Measurements from ENCODE around the gene RAB15. TPM values are rescaled to one million over a fixed set of nuclear protein-coding genes. Genes with fewer than 3 reads are reported as not detected.

The RAB15 gene
- 1 to 10 TPM; 2.8 to 3.6 TPM for total RNA-seq

GRCh38 chr14:64971943-64972791 lies at the start of gene RAB15:
Gene RAB15 (minus strand): TSS chr14:64972336. CDS start chr14:64972076, 260 bp downstream.
- H3K9me3 Mint-ChIP-seq (ENCODE audit: insufficient read depth), result no peaks in the 10 kb centered on the region
- ChIA-PET CTCF (no interaction called here), POLR2A (no interaction called here)
- peak within 1 kb of the TSS; percentile 68 for H3K27ac Mint-ChIP-seq
- peaks cover 18% of the 10 kb centered on the region for H3K27me3 Mint-ChIP-seq (ENCODE audit: low read depth)
- no peaks in the 10 kb centered on the region for H3K36me3 Mint-ChIP-seq (ENCODE audit: low read depth)
- peak within 1 kb of the TSS; percentile 77 for H3K4me3 Mint-ChIP-seq
- ATAC-seq (peak; percentile 84), DNase-seq (peak; percentile 37)
- peaks cover 12% of the 10 kb centered on the region for H3K4me1 Mint-ChIP-seq (ENCODE audit: low read depth)

GRCh38 chr14:65019944-65020566 lies 47.9 kb upstream of the RAB15 start:
- ChIA-PET CTCF (interaction anchor here (0.6 to 4.4 kb wide), 15 partner anchors 8 to 480 kb away, joined by 3 to 47 read pairs (median 4); partner anchors contain the start of genes CHURC1 and FNTB), POLR2A (interaction anchor here (0.5 to 1.1 kb wide), 3 partner anchors 26 to 731 kb away, joined by 3 to 5 read pairs (median 3); partner anchors contain the start of gene FNTB)
- Mint-ChIP-seq H3K4me1 (ENCODE audit: low read depth) (no peaks in the 10 kb centered on the region), H3K27me3 (ENCODE audit: low read depth) (no peaks in the 10 kb centered on the region), H3K4me3 (no peak overlapping the region), H3K9me3 (ENCODE audit: insufficient read depth) (no peaks in the 10 kb centered on the region), H3K36me3 (ENCODE audit: low read depth) (peaks cover 8% of the 10 kb centered on the region), H3K27ac (no peak overlapping the region)
- peak; percentile 64 for ATAC-seq
- no peak for DNase-seq

GRCh38 chr14:65016471-65016870 lies 44.3 kb upstream of the RAB15 start:
- Mint-ChIP-seq H3K9me3 (ENCODE audit: insufficient read depth) (no peaks in the 10 kb centered on the region), H3K27ac (no peak overlapping the region), H3K27me3 (ENCODE audit: low read depth) (no peaks in the 10 kb centered on the region), H3K36me3 (ENCODE audit: low read depth) (peaks cover 10% of the 10 kb centered on the region), H3K4me1 (ENCODE audit: low read depth) (no peaks in the 10 kb centered on the region), H3K4me3 (no peak overlapping the region)
- ChIA-PET CTCF (no interaction called here), POLR2A (no interaction called here)
- no peak for DNase-seq
- ATAC-seq, result no peak

- ChIA-PET CTCF (interaction anchor here (1.2 kb wide), 1 partner anchor 29 kb away, joined by 3 read pairs; the partner anchor contains the start of gene FNTB), POLR2A (no interaction called here)
- Mint-ChIP-seq H3K9me3 (ENCODE audit: insufficient read depth) (no peaks in the 10 kb centered on the region), H3K4me1 (ENCODE audit: low read depth) (no peaks in the 10 kb centered on the region), H3K27ac (no peak overlapping the region), H3K27me3 (ENCODE audit: low read depth) (no peaks in the 10 kb centered on the region), H3K4me3 (no peak overlapping the region), H3K36me3 (ENCODE audit: low read depth) (peaks cover 10% of the 10 kb centered on the region)
- ATAC-seq, result no peak
- no peak for DNase-seq
These were observed 43.3 kb upstream of the RAB15 start for GRCh38 chr14:65015391-65015790.

GRCh38 chr14:65012353-65012752 lies 40.2 kb upstream of the RAB15 start:
- ATAC-seq (no peak), DNase-seq (no peak)
- peaks cover 12% of the 10 kb centered on the region for H3K36me3 Mint-ChIP-seq (ENCODE audit: low read depth)
- H3K9me3 Mint-ChIP-seq (ENCODE audit: insufficient read depth), result no peaks in the 10 kb centered on the region
- H3K27me3 Mint-ChIP-seq (ENCODE audit: low read depth), result no peaks in the 10 kb centered on the region
- H3K27ac Mint-ChIP-seq, result no peak overlapping the region
- no peak overlapping the region for H3K4me3 Mint-ChIP-seq
- H3K4me1 Mint-ChIP-seq (ENCODE audit: low read depth), result no peaks in the 10 kb centered on the region
- ChIA-PET POLR2A (no interaction called here), CTCF (interaction anchor here (0.7 to 1.1 kb wide), 3 partner anchors 8 to 13 kb away, joined by 3 read pairs; no protein-coding TSS in a partner anchor)

- H3K4me3 Mint-ChIP-seq, result no peak overlapping the region
- no peak for DNase-seq
- H3K36me3 Mint-ChIP-seq (ENCODE audit: low read depth), result peaks cover 7% of the 10 kb centered on the region
- POLR2A ChIA-PET, result no interaction called here
- no peaks in the 10 kb centered on the region for H3K27me3 Mint-ChIP-seq (ENCODE audit: low read depth)
- CTCF ChIA-PET, result interaction anchor here (0.9 to 1.1 kb wide), 2 partner anchors 9 kb away, joined by 3 read pairs; no protein-coding TSS in a partner anchor
- no peaks in the 10 kb centered on the region for H3K9me3 Mint-ChIP-seq (ENCODE audit: insufficient read depth)
- ATAC-seq, result no peak
- H3K27ac Mint-ChIP-seq, result no peak overlapping the region
- H3K4me1 Mint-ChIP-seq (ENCODE audit: low read depth), result no peaks in the 10 kb centered on the region
These were observed 39.4 kb upstream of the RAB15 start for GRCh38 chr14:65011538-65011937.

- POLR2A ChIA-PET, result no interaction called here
- no peaks in the 10 kb centered on the region for H3K4me1 Mint-ChIP-seq (ENCODE audit: low read depth)
- DNase-seq, result no peak
- H3K27me3 Mint-ChIP-seq (ENCODE audit: low read depth), result no peaks in the 10 kb centered on the region
- no peak overlapping the region for H3K4me3 Mint-ChIP-seq
- H3K36me3 Mint-ChIP-seq (ENCODE audit: low read depth), result peaks cover 4% of the 10 kb centered on the region
- no peak overlapping the region for H3K27ac Mint-ChIP-seq
- H3K9me3 Mint-ChIP-seq (ENCODE audit: insufficient read depth), result no peaks in the 10 kb centered on the region
- CTCF ChIA-PET, result no interaction called here
- ATAC-seq, result no peak
These were observed 38.2 kb upstream of the RAB15 start for GRCh38 chr14:65010211-65010931.

GRCh38 chr14:65007202-65007601 lies 35.1 kb upstream of the RAB15 start:
- Mint-ChIP-seq H3K27ac (no peak overlapping the region), H3K36me3 (ENCODE audit: low read depth) (peaks cover 2% of the 10 kb centered on the region), H3K4me3 (no peak overlapping the region), H3K9me3 (ENCODE audit: insufficient read depth) (no peaks in the 10 kb centered on the region), H3K4me1 (ENCODE audit: low read depth) (peaks cover 9% of the 10 kb centered on the region), H3K27me3 (ENCODE audit: low read depth) (no peaks in the 10 kb centered on the region)
- CTCF ChIA-PET, result interaction anchor here (1.6 kb wide), 1 partner anchor 13 kb away, joined by 5 read pairs; no protein-coding TSS in a partner anchor
- DNase-seq (no peak), ATAC-seq (no peak)
- POLR2A ChIA-PET, result interaction anchor here (0.7 kb wide), 2 partner anchors 41 to 476 kb away, joined by 3 to 4 read pairs; no protein-coding TSS in a partner anchor

- H3K4me3 Mint-ChIP-seq, result no peak overlapping the region
- ATAC-seq, result no peak
These were observed 34.2 kb upstream of the RAB15 start for GRCh38 chr14:65006261-65006721.

GRCh38 chr14:65003394-65003793 lies 31.3 kb upstream of the RAB15 start:
- POLR2A ChIA-PET, result no interaction called here
- Mint-ChIP-seq H3K9me3 (ENCODE audit: insufficient read depth) (no peaks in the 10 kb centered on the region), H3K27ac (no peak overlapping the region), H3K4me3 (no peak overlapping the region), H3K36me3 (ENCODE audit: low read depth) (no peaks in the 10 kb centered on the region), H3K4me1 (ENCODE audit: low read depth) (peaks cover 9% of the 10 kb centered on the region), H3K27me3 (ENCODE audit: low read depth) (no peaks in the 10 kb centered on the region)
- DNase-seq (no peak), ATAC-seq (no peak)
- CTCF ChIA-PET, result interaction anchor here (1.5 to 1.6 kb wide), 2 partner anchors 9 to 16 kb away, joined by 4 to 5 read pairs; no protein-coding TSS in a partner anchor

More at GRCh38 chr14:65006261-65006721, 34.2 kb upstream of the RAB15 start:
- no peaks in the 10 kb centered on the region for H3K27me3 Mint-ChIP-seq (ENCODE audit: low read depth)
- DNase-seq, result no peak
- peaks cover 2% of the 10 kb centered on the region for H3K36me3 Mint-ChIP-seq (ENCODE audit: low read depth)
- H3K4me1 Mint-ChIP-seq (ENCODE audit: low read depth), result peaks cover 9% of the 10 kb centered on the region
- ChIA-PET POLR2A (interaction anchor here (0.7 kb wide), 1 partner anchor 477 kb away, joined by 4 read pairs; no protein-coding TSS in a partner anchor), CTCF (interaction anchor here (1.2 to 1.6 kb wide), 2 partner anchors 14 to 19 kb away, joined by 4 to 5 read pairs; partner anchors contain the start of gene FNTB)
- no peak overlapping the region for H3K27ac Mint-ChIP-seq
- H3K9me3 Mint-ChIP-seq (ENCODE audit: insufficient read depth), result no peaks in the 10 kb centered on the region

GRCh38 chr14:65002586-65003210 lies 30.6 kb upstream of the RAB15 start:
- CTCF ChIA-PET, result interaction anchor here (0.7 to 1.6 kb wide), 3 partner anchors 8 to 17 kb away, joined by 3 to 5 read pairs (median 4); no protein-coding TSS in a partner anchor
- H3K27me3 Mint-ChIP-seq (ENCODE audit: low read depth), result no peaks in the 10 kb centered on the region
- H3K4me3 Mint-ChIP-seq, result no peak overlapping the region
- H3K36me3 Mint-ChIP-seq (ENCODE audit: low read depth), result no peaks in the 10 kb centered on the region
- no peak overlapping the region for H3K27ac Mint-ChIP-seq
- DNase-seq, result no peak
- POLR2A ChIA-PET, result interaction anchor here (0.7 kb wide), 1 partner anchor 16 kb away, joined by 3 read pairs; the partner anchor contains the start of gene FNTB
- H3K4me1 Mint-ChIP-seq (ENCODE audit: low read depth), result peaks cover 9% of the 10 kb centered on the region
- ATAC-seq, result no peak
- H3K9me3 Mint-ChIP-seq (ENCODE audit: insufficient read depth), result no peaks in the 10 kb centered on the region

All from activated CD8-positive, alpha-beta T cell treated with anti-CD3 and anti-CD28 coated beads, Interleukin-2, amount 10 ng/mL, durations not matched to agents 7 days and 5 days (primary cell).